ENCODE results near the gene HEPHL1. TPM values are rescaled to one million over a fixed set of nuclear protein-coding genes. Genes with fewer than 3 reads are reported as not detected.

HEPHL1 gene
- polyA plus RNA-seq, 3 donors = not detected

DNA sequence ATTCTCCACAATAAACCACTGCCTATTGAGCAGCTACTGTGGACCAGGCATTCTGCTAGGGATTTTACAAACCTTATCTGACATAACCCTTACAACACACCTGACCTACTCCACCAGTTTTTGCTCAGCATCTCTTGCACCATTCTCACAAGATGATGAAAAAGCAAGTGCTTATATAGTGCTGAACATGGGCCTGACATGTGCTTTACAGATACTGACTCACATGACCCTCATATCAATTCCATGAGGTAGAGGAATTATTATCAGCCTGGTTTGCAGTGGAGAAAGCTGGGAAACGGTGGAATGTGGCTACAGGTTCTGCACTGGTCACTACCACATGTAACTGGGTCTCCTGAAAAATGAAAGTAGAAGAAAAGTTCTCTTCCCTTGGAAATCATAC lies 69.9 kb downstream of the HEPHL1 start:
- H3K4me3 Mint-ChIP-seq = no peak overlapping the region
- no peaks in the 10 kb centered on the region for H3K4me1 Mint-ChIP-seq
- Histone ChIP-seq H3K79me2 (ENCODE audit: insufficient read depth, low read length) (no peaks in the 10 kb centered on the region), H3K27ac (ENCODE audit: low read depth in 1 of 2, low read length in 2 of 2) (no peak overlapping the region), H3K9me3 (replicated peaks in 1 of 2; ENCODE audit: control insufficient read depth in 1 of 2, insufficient read depth in 1 of 2, low read length in 2 of 2) (peaks cover 0 to 4% of the 10 kb centered on the region in 2 donors), H3K4me2 (replicated peaks; ENCODE audit: extremely low read depth, low read length, poor library complexity, severe bottlenecking) (no peak overlapping the region), H3K9ac (ENCODE audit: insufficient read depth, low read length, poor library complexity, severe bottlenecking) (no peak overlapping the region), H4K20me1 (ENCODE audit: insufficient read depth, low read length) (no peaks in the 10 kb centered on the region), H3K4me1 (ENCODE audit: control insufficient read depth in 1 of 2, insufficient read depth in 2 of 2, low read length in 2 of 2) (no peaks in the 10 kb centered on the region), H3K27me3 (ENCODE audit: control insufficient read depth in 2 of 2, insufficient read depth in 2 of 2, low read length in 2 of 2) (no peaks in the 10 kb centered on the region), H2AFZ (ENCODE audit: insufficient read depth, low read depth, low read length, poor library complexity, severe bottlenecking) (no peak overlapping the region), H3K4me3 (replicated peaks in 1 of 3; ENCODE audit: low read depth in 2 of 3, low read length in 3 of 3) (no peak overlapping the region), H3K36me3 (replicated peaks in 1 of 2; ENCODE audit: control insufficient read depth in 1 of 2, insufficient read depth in 2 of 2, low read length in 2 of 2) (no peaks in the 10 kb centered on the region)
- DNase-seq = no peak
- no peak overlapping the region for H3K27ac Mint-ChIP-seq
- H3K9me3 Mint-ChIP-seq = peaks cover 0 to 6% (median 2%) of the 10 kb centered on the region in 7 donors
- H3K27me3 Mint-ChIP-seq (ENCODE audit: low read depth in 3 of 3) = peaks cover 0 to 7% (median 5%) of the 10 kb centered on the region in 3 donors
- intact Hi-C loops (cut with micrococcal nuclease) = no loop called here
- no peak for TF ChIP-seq CTCF (IDR thresholded peaks at IDR 0.05)
- no peaks in the 10 kb centered on the region for H3K36me3 Mint-ChIP-seq
- WGBS (ENCODE audit: insufficient coverage) = no CpG with 5 or more reads among the region's 1 CpG

GRCh38 chr11:94100253-94100652 lies 79.1 kb downstream of the HEPHL1 start:
- no peak for DNase-seq
- H3K27me3 Mint-ChIP-seq (ENCODE audit: low read depth in 3 of 3) = peaks cover 0 to 2% (median 1%) of the 10 kb centered on the region in 3 donors
- Histone ChIP-seq H3K4me2 (replicated peaks; ENCODE audit: extremely low read depth, low read length, poor library complexity, severe bottlenecking) (no peak overlapping the region), H4K20me1 (ENCODE audit: insufficient read depth, low read length) (no peaks in the 10 kb centered on the region), H3K27ac (ENCODE audit: low read depth in 1 of 2, low read length in 2 of 2) (no peak overlapping the region), H3K27me3 (ENCODE audit: control insufficient read depth in 2 of 2, insufficient read depth in 2 of 2, low read length in 2 of 2) (no peaks in the 10 kb centered on the region), H3K79me2 (ENCODE audit: insufficient read depth, low read length) (no peaks in the 10 kb centered on the region), H3K9me3 (replicated peaks in 1 of 2; ENCODE audit: control insufficient read depth in 1 of 2, insufficient read depth in 1 of 2, low read length in 2 of 2) (peaks cover 0 to 10% of the 10 kb centered on the region in 2 donors), H3K36me3 (replicated peaks in 1 of 2; ENCODE audit: control insufficient read depth in 1 of 2, insufficient read depth in 2 of 2, low read length in 2 of 2) (no peaks in the 10 kb centered on the region), H2AFZ (ENCODE audit: insufficient read depth, low read depth, low read length, poor library complexity, severe bottlenecking) (no peak overlapping the region), H3K4me3 (replicated peaks in 1 of 3; ENCODE audit: low read depth in 2 of 3, low read length in 3 of 3) (no peak overlapping the region), H3K9ac (ENCODE audit: insufficient read depth, low read length, poor library complexity, severe bottlenecking) (no peak overlapping the region), H3K4me1 (ENCODE audit: control insufficient read depth in 1 of 2, insufficient read depth in 2 of 2, low read length in 2 of 2) (no peaks in the 10 kb centered on the region)
- H3K4me3 Mint-ChIP-seq = no peak overlapping the region
- H3K36me3 Mint-ChIP-seq = no peaks in the 10 kb centered on the region
- TF ChIP-seq CTCF (IDR thresholded peaks at IDR 0.05) = no peak
- peaks cover 5 to 27% (median 14%) of the 10 kb centered on the region in 7 donors for H3K9me3 Mint-ChIP-seq
- H3K27ac Mint-ChIP-seq = no peak overlapping the region
- H3K4me1 Mint-ChIP-seq = no peaks in the 10 kb centered on the region
- intact Hi-C loops (cut with micrococcal nuclease) = no loop called here

Measured in CD14-positive monocyte (primary cell).